Activated naive CD4-positive, alpha-beta T cell treated with anti-CD3 and anti-CD28 coated beads for 36 hours (primary cell): ENCODE measurements around the gene BZW1. TPM values are rescaled to one million over a fixed set of nuclear protein-coding genes. Genes with fewer than 3 reads are reported as not detected.

ENCODE experiments used
- CTCF ChIA-PET: fragments of 350-600 bp; sonication (Branson Sonifier 250); formaldehyde crosslinking; loops from one replicate; lab custom pipeline; 2021; ENCODE audit warnings: antibody characterized with exemption; lab: Charles Lee
- DNase-seq: peaks from one replicate; pipeline ENCODE4 v3.0.0-alpha.2; 2020
- H3K27ac Mint-ChIP-seq: one replicate; pipeline ENCODE4 v1.8.0; 2021; ENCODE audit warnings: mild to moderate bottlenecking, mixed read lengths
- H3K27me3 Mint-ChIP-seq: one replicate; pipeline ENCODE4 v1.8.0; 2021; ENCODE audit warnings: low read depth, mixed read lengths
- H3K36me3 Mint-ChIP-seq: one replicate; pipeline ENCODE4 v1.8.0; 2021; ENCODE audit warnings: low read depth, mixed read lengths
- H3K4me1 Mint-ChIP-seq: one replicate; pipeline ENCODE4 v1.8.0; 2021; ENCODE audit warnings: low read depth, mixed read lengths
- H3K4me3 Mint-ChIP-seq: one replicate; pipeline ENCODE4 v1.8.0; 2021; ENCODE audit warnings: mild to moderate bottlenecking, moderate library complexity, mixed read lengths
- H3K9me3 Mint-ChIP-seq: one replicate; pipeline ENCODE4 v1.8.0; 2021; ENCODE audit warnings: mixed read lengths
- intact Hi-C: fragments of 100-400 bp; cut with micrococcal nuclease; formaldehyde crosslinking; loops from one replicate; pipeline ENCODE4 v1.15.1; 2023
- total RNA-seq, 2 experiments: library from RNA; stranded (reverse); gene quantifications; one replicate each; pipeline ENCODE4 v1.2.3, GENCODE V29; 2021

The BZW1 gene
- total RNA-seq, 2 experiments from 2014 or later = 423 to 442 TPM

- no peak for DNase-seq
- Mint-ChIP-seq H3K4me3 (no peak overlapping the region), H3K4me1 (no peaks in the 10 kb centered on the region), H3K27me3 (no peaks in the 10 kb centered on the region), H3K36me3 (peaks cover 16% of the 10 kb centered on the region), H3K9me3 (no peaks in the 10 kb centered on the region), H3K27ac (no peak overlapping the region)
- intact Hi-C loops = no loop called here
- CTCF ChIA-PET = no interaction called here
Measured at GRCh38 chr2:200847269-200847668, 35.6 kb downstream of the BZW1 start.

GRCh38 chr2:200847939-200848338 is 36.2 kb downstream of the BZW1 start:
- peaks cover 22% of the 10 kb centered on the region for H3K36me3 Mint-ChIP-seq
- no peak overlapping the region for H3K4me3 Mint-ChIP-seq
- CTCF ChIA-PET = interaction anchor here (1.3 kb wide), 2 partner anchors 34 to 144 kb away, joined by 3 read pairs; no protein-coding TSS in a partner anchor
- no peaks in the 10 kb centered on the region for H3K9me3 Mint-ChIP-seq
- H3K27ac Mint-ChIP-seq = no peak overlapping the region
- no peaks in the 10 kb centered on the region for H3K27me3 Mint-ChIP-seq
- intact Hi-C loops = no loop called here
- no peak for DNase-seq
- no peaks in the 10 kb centered on the region for H3K4me1 Mint-ChIP-seq

- no peak for DNase-seq
- intact Hi-C loops = no loop called here
- CTCF ChIA-PET = no interaction called here
- no peaks in the 10 kb centered on the region for H3K27me3 Mint-ChIP-seq
- peaks cover 40% of the 10 kb centered on the region for H3K36me3 Mint-ChIP-seq
- H3K4me1 Mint-ChIP-seq = no peaks in the 10 kb centered on the region
- H3K4me3 Mint-ChIP-seq = no peak overlapping the region
- no peaks in the 10 kb centered on the region for H3K9me3 Mint-ChIP-seq
- H3K27ac Mint-ChIP-seq = no peak overlapping the region
Measured at GRCh38 chr2:200850512-200851256, 39.0 kb downstream of the BZW1 start.

DNA sequence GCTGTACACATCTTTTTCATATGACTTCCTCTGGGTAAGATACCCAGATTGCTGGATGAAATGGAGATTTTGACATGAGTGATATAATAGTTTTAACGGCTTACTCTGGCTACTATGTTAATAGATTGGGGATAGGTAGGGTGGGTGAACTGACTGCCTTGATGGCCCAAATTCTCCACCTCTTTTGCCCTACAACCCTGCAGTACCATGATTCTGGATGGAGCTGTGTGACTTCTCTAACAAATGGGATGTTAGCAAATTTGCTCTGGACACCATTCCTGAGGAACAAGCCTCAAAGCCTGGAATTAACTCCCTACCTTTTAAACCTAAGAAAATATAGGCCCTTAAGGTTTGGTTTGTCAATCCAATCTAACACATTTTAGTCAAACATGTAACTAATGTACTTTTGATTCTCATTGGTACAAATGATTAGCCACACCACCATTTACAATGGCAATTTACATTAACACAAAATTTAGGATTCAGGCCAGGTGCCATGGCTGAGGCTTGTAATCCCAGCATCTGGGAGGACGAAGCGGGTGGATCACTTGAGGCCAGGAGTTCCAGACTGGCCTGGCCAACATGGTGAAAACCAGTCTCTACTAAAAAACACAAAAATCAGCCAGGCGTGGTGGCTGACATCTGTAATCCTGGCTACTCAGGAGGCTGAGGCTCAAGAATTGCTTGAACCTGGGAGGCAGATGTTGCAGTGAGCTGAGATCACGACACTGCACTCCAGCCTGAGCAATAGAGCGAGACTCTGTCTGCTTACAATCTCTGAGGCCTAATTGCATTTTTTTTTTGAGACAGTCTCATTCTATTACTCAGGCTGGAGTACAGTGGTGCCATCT is 39.9 kb downstream of the BZW1 start:
- H3K27ac Mint-ChIP-seq = no peak overlapping the region
- H3K36me3 Mint-ChIP-seq = peaks cover 45% of the 10 kb centered on the region
- H3K9me3 Mint-ChIP-seq = no peaks in the 10 kb centered on the region
- intact Hi-C loops = no loop called here
- no peak for DNase-seq
- CTCF ChIA-PET = no interaction called here
- H3K4me3 Mint-ChIP-seq = no peak overlapping the region
- no peaks in the 10 kb centered on the region for H3K27me3 Mint-ChIP-seq
- H3K4me1 Mint-ChIP-seq = peaks cover 2% of the 10 kb centered on the region

DNA sequence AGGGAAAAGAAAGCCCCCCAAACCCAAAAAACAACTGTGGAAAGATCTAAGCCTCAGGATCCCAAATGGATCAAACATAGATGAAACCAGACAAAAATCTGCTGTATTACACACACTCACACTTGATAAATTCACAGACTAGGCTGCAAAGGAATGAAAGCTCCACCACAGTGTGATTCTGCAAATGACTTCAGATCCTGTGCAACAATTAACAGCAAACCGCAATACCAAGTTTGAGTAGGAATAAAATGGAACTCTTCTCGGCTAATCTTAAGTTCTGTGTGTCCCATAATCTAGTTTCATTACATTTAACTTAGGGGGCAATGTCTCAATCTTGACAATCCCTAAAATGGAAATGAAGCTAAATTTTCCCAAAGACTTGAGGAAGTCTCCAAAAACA is 40.9 kb downstream of the BZW1 start:
- H3K27me3 Mint-ChIP-seq = no peaks in the 10 kb centered on the region
- no peak overlapping the region for H3K4me3 Mint-ChIP-seq
- DNase-seq = no peak
- H3K27ac Mint-ChIP-seq = no peak overlapping the region
- intact Hi-C loops = no loop called here
- H3K9me3 Mint-ChIP-seq = no peaks in the 10 kb centered on the region
- H3K36me3 Mint-ChIP-seq = peaks cover 55% of the 10 kb centered on the region
- CTCF ChIA-PET = no interaction called here
- peaks cover 12% of the 10 kb centered on the region for H3K4me1 Mint-ChIP-seq

GRCh38 chr2:200856806-200857205 is 45.1 kb downstream of the BZW1 start:
- no peak for DNase-seq
- H3K27ac Mint-ChIP-seq = no peak overlapping the region
- H3K36me3 Mint-ChIP-seq = peaks cover 80% of the 10 kb centered on the region
- H3K4me1 Mint-ChIP-seq = peaks cover 48% of the 10 kb centered on the region
- no peak overlapping the region for H3K4me3 Mint-ChIP-seq
- no peaks in the 10 kb centered on the region for H3K9me3 Mint-ChIP-seq
- no peaks in the 10 kb centered on the region for H3K27me3 Mint-ChIP-seq
- intact Hi-C loops = no loop called here
- CTCF ChIA-PET = no interaction called here

DNA sequence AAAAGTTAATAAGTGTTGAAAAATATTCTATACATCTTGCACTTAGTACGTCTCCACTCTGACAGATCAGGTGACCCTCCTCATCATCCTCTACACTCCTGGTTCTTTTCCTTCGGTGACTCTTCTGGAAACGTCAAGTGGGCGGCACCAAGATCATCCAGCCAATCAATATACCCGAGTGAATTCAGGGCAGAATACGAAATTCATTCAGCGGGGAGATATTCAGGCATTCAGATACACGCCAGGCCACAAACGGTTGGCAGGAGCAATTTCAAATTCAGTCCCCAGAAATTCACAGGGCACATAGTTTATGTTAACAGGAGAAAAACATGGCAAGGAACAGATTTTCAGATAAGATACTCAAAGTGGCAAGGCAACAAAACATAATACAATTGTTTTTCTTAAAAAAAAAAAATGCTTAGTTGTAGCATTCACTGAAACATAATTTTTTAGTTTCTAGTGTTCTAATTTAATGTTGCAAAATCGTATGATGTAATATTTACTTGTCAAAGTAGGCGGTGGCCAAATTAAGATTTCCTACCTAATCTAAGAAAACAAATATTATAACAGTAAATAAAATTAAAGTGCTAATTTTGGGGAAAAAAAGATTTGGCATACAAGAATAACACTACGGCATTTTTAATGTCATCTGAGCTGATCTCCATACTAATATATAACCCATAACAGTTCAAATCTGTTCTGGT is 48.5 kb downstream of the BZW1 start:
- Mint-ChIP-seq H3K36me3 (peaks cover 77% of the 10 kb centered on the region), H3K9me3 (no peaks in the 10 kb centered on the region), H3K27me3 (no peaks in the 10 kb centered on the region), H3K27ac (peak overlapping the region; percentile 89), H3K4me3 (peak overlapping the region; percentile 98), H3K4me1 (peaks cover 56% of the 10 kb centered on the region)
- intact Hi-C loops = no loop called here
- peak; percentile 64 for DNase-seq
- CTCF ChIA-PET = interaction anchor here (1.2 kb wide), 1 partner anchor 156 kb away, joined by 3 read pairs; no protein-coding TSS in a partner anchor

- Mint-ChIP-seq H3K9me3 (no peaks in the 10 kb centered on the region), H3K27me3 (no peaks in the 10 kb centered on the region), H3K4me3 (peak overlapping the region; percentile 98), H3K4me1 (peaks cover 53% of the 10 kb centered on the region), H3K27ac (peak overlapping the region; percentile 100), H3K36me3 (peaks cover 70% of the 10 kb centered on the region)
- CTCF ChIA-PET = interaction anchor here (0.6 to 1.0 kb wide), 3 partner anchors 219 to 316 kb away, joined by 3 to 6 read pairs (median 5); no protein-coding TSS in a partner anchor
- intact Hi-C loops = loop anchor here (1.0 to 2.0 kb wide), 7 partner anchors 47 to 397 kb away; partner anchors contain the start of gene ORC2
- no peak for DNase-seq
Measured at GRCh38 chr2:200861617-200862155, 50.0 kb downstream of the BZW1 start.

GRCh38 chr2:200862532-200863000 is 50.9 kb downstream of the BZW1 start:
- CTCF ChIA-PET = interaction anchor here (0.6 kb wide), 1 partner anchor 315 kb away, joined by 5 read pairs; no protein-coding TSS in a partner anchor
- peak; percentile 86 for DNase-seq
- Mint-ChIP-seq H3K27me3 (no peaks in the 10 kb centered on the region), H3K9me3 (no peaks in the 10 kb centered on the region), H3K4me3 (peak overlapping the region; percentile 98), H3K4me1 (peaks cover 47% of the 10 kb centered on the region), H3K36me3 (peaks cover 61% of the 10 kb centered on the region), H3K27ac (peak overlapping the region; percentile 100)
- intact Hi-C loops = loop anchor here (1.0 to 2.0 kb wide), 7 partner anchors 48 to 396 kb away; partner anchors contain the start of gene ORC2

GRCh38 chr2:200863782-200864175 is 52.1 kb downstream of the BZW1 start:
- Mint-ChIP-seq H3K4me1 (peaks cover 37% of the 10 kb centered on the region), H3K4me3 (peak overlapping the region; percentile 98), H3K9me3 (no peaks in the 10 kb centered on the region), H3K27me3 (no peaks in the 10 kb centered on the region), H3K36me3 (peaks cover 49% of the 10 kb centered on the region), H3K27ac (peak overlapping the region; percentile 100)
- CTCF ChIA-PET = interaction anchor here (0.8 to 1.8 kb wide), 6 partner anchors 9 to 259 kb away, joined by 3 to 7 read pairs (median 4); partner anchors contain the start of genes NIF3L1 and PPIL3
- DNase-seq = peak; percentile 43
- intact Hi-C loops = loop anchor here (1.0 to 2.0 kb wide), 10 partner anchors 26 to 1403 kb away; partner anchors contain the start of genes BZW1, HYCC2, NIF3L1 and ORC2
